GM19463 (cell line): ENCODE results near the gene IL1A.
"Not testable (repeated sequence)": the region's sequence is repeated elsewhere in the genome, so short reads cannot be mapped to it uniquely, and the experiment has no call there.

ENCODE experiments used
- ATAC-seq: cut with Tn5 transposase; IDR thresholded peaks from one replicate; pipeline ENCODE4 v1.9.1; 2021; ENCODE audit warnings: mild to moderate bottlenecking, moderate library complexity; ENCODE audit not compliant: unreplicated experiment

Gene IL1A

GRCh38 chr2:112784199-112785189 is at the start of gene IL1A:
Gene IL1A, minus strand, starts transcription at chr2:112784493. Its CDS starts 723 bp downstream, at chr2:112783770.
- ATAC-seq = no peak

DNA sequence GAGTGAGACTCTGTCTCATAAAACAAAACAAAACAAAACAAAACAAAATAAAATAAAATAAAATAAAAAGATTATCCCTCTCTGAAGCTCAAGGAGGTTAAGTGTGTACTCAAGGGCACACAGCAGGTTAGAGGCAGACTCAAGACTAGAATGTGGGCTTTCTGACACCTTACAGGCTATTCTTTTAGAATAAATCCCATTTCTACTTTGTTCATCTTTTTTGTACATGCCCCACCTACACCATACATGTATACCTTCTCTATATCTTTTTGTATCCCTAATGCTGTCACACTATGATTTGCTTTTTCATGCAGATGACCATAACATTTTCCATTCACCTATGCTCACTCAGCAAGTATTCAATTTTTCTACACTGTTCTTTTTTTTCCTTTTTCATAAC is 49.7 kb upstream of the IL1A start:
- ATAC-seq = no peak

DNA sequence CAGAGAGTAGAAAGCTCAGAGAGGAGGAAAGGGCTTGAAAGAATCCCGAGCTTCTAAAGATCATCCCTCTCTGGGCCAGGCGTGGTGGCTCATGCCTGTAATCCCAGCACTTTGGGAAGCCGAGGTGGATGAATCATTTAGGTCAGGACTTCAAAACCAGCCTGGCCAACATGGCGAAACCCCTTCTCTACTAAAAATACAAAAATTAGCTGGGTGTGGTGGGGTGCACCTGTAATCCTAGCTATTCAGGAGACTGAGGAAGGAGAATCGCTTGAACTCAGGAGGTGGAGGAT is 49.3 kb upstream of the IL1A start:
- ATAC-seq = not testable (repeated sequence)

GRCh38 chr2:112832841-112833638 is 48.7 kb upstream of the IL1A start:
- no peak for ATAC-seq

GRCh38 chr2:112831946-112832840 is 47.9 kb upstream of the IL1A start:
- no peak for ATAC-seq

GRCh38 chr2:112831513-112831845 is 47.2 kb upstream of the IL1A start:
- no peak for ATAC-seq

GRCh38 chr2:112830682-112831512 is 46.6 kb upstream of the IL1A start:
- no peak for ATAC-seq

GRCh38 chr2:112829961-112830681 is 45.8 kb upstream of the IL1A start:
- ATAC-seq = no peak

GRCh38 chr2:112829101-112829960 is 45.0 kb upstream of the IL1A start:
- ATAC-seq = no peak

DNA sequence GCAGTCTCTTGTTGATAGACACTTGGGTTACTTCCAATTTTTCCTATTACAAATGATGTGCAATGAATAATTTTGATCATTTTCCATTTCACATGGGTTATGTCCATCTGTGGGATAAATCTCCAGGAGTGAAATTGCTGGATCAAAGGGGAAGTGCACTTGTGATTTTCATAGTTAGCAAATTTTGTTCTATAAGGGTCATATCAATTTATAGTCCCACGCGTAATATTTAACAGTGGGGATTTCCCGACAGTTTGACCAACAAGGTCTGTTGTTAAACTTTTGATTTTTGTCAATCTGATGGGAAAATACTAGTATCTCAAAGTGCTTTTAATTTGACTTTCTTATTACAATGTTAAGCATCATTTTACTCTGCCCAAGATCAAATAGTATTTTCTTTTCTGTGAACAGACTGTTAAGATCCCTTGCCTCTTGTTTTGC is 44.0 kb upstream of the IL1A start:
- no peak for ATAC-seq

- ATAC-seq = no peak
Measured at GRCh38 chr2:112827604-112828185, 43.4 kb upstream of the IL1A start.

DNA sequence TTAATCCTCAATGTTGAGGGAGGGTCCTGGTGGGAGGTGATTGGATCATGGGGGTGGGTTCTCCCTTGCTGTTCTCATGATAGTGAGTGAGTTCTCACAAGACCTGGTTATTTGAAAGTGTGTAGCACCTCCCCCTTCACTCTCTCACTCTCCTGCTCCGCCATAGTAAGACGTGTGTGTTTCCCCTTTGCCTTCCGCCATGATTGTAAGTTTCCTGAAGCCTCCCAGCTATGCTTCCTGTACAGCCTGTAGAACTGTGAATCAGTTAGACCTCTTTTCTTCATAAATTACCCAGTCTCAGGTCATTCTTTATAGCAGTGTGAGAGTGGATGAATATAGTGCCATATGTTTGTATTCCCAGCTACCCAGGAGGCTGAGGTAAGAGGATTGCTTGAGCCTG is 42.7 kb upstream of the IL1A start:
- no peak for ATAC-seq

DNA sequence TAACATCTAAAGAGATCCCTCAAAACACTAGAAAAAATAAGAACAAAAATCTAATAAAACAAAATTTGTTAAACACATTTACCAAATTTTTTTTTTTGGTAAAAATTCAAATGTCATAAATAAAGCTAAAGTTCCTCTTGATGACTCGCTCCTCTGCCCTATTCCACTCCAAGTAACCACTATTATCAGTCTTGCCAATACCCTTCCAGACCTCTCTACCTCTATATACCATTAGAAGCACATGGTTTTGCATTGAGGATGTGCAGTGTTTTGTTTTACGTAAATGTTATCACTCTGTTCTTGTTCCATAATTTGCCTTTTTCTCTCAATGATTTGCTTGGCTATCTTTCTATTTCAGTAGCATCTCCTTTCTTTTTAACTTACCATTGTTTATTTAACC is 41.4 kb upstream of the IL1A start:
- no peak for ATAC-seq

- no peak for ATAC-seq
Measured at GRCh38 chr2:112824694-112825085, 40.4 kb upstream of the IL1A start.

GRCh38 chr2:112821682-112822081 is 37.4 kb upstream of the IL1A start:
- ATAC-seq = no peak

DNA sequence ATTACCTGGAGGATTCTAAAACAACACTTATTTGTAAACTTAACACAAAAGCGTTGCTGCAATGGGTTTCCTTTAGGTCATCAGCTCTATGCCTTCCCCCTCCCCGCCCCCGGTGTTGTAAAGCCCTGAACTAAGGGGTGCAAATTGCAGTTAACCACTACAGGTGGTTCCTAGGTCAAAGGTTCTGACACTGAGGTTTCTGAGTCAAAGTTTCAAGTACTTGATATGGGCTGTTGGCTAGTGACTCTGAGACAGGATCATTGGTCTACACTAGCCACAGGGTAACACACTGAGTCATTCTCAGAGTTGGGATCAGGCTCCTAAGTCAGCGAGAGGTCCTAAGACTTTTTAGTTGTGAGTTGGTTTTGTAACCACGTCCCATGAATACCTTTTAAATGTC is 36.8 kb upstream of the IL1A start:
- peak; percentile 88 for ATAC-seq

- no peak for ATAC-seq
Measured at GRCh38 chr2:112820343-112820742, 36.0 kb upstream of the IL1A start.

GRCh38 chr2:112819081-112819480 is 34.8 kb upstream of the IL1A start:
- ATAC-seq = no peak
